Activated naive CD4-positive, alpha-beta T cell treated with anti-CD3 and anti-CD28 coated beads, Interleukin-2, amount 50 U/mL, for 16 hours (primary cell): ENCODE results near the gene NR3C2.
"Not testable (repeated sequence)": the region's sequence is repeated elsewhere in the genome, so short reads cannot be mapped to it uniquely, and the experiment has no call there.

Source experiments
- DNase-seq: peaks from one replicate; pipeline ENCODE4 v3.0.0-alpha.2; 2020

NR3C2 gene

GRCh38 chr4:148094149-148094548 lies 348.1 kb downstream of the NR3C2 start:
- DNase-seq, result no peak

- DNase-seq, result no peak
These were observed 349.1 kb downstream of the NR3C2 start for GRCh38 chr4:148093065-148093464.

GRCh38 chr4:148092316-148093014 lies 349.7 kb downstream of the NR3C2 start:
- no peak for DNase-seq

GRCh38 chr4:148091896-148092295 lies 350.3 kb downstream of the NR3C2 start:
- DNase-seq, result no peak

- DNase-seq, result no peak
These were observed 351.4 kb downstream of the NR3C2 start for GRCh38 chr4:148090503-148091476.

- DNase-seq, result no peak
These were observed 352.2 kb downstream of the NR3C2 start for GRCh38 chr4:148090029-148090428.

GRCh38 chr4:148089624-148090023 lies 352.6 kb downstream of the NR3C2 start:
- no peak for DNase-seq

- DNase-seq, result not testable (repeated sequence)
These were observed 359.1 kb downstream of the NR3C2 start for GRCh38 chr4:148083073-148083472.

- DNase-seq, result no peak
These were observed 360.5 kb downstream of the NR3C2 start for GRCh38 chr4:148081745-148082144.

GRCh38 chr4:148081267-148081666 lies 360.9 kb downstream of the NR3C2 start:
- DNase-seq, result no peak

- DNase-seq, result no peak
These were observed 362.3 kb downstream of the NR3C2 start for GRCh38 chr4:148079961-148080360.

GRCh38 chr4:148078061-148078460 lies 364.2 kb downstream of the NR3C2 start:
- DNase-seq, result no peak

- DNase-seq, result no peak
These were observed 364.6 kb downstream of the NR3C2 start for GRCh38 chr4:148077581-148077980.

- DNase-seq, result no peak
These were observed 365.2 kb downstream of the NR3C2 start for GRCh38 chr4:148076964-148077363.

GRCh38 chr4:148075438-148075837 lies 366.8 kb downstream of the NR3C2 start:
- no peak for DNase-seq

GRCh38 chr4:148074462-148074861 lies 367.8 kb downstream of the NR3C2 start:
- DNase-seq, result no peak

- no peak for DNase-seq
These were observed 368.9 kb downstream of the NR3C2 start for GRCh38 chr4:148073349-148073748.

GRCh38 chr4:148072789-148073188 lies 369.4 kb downstream of the NR3C2 start:
- DNase-seq, result no peak

GRCh38 chr4:148071009-148071408 lies 371.2 kb downstream of the NR3C2 start:
- DNase-seq, result no peak

- DNase-seq, result no peak
These were observed 372.4 kb downstream of the NR3C2 start for GRCh38 chr4:148069895-148070178.

- no peak for DNase-seq
These were observed 372.9 kb downstream of the NR3C2 start for GRCh38 chr4:148069086-148069894.

- DNase-seq, result no peak
These were observed 373.9 kb downstream of the NR3C2 start for GRCh38 chr4:148068065-148068911.
